GM15510 (cell line): ENCODE data around the gene KIAA0513.

Source experiments
- POLR2A ChIP-seq: IDR thresholded peaks from 3 replicates; pipeline ENCODE4 v1.6.1; 2011; ENCODE audit warnings: borderline replicate concordance; ENCODE audit not compliant: insufficient read length; ENCODE audit errors: extremely low read depth

KIAA0513 gene

GRCh38 chr16:85105475-85105874, 77.9 kb downstream of the KIAA0513 start:
- no peak for TF ChIP-seq POLR2A

GRCh38 chr16:85107083-85107482, 79.5 kb downstream of the KIAA0513 start:
- TF ChIP-seq POLR2A, result no peak

GRCh38 chr16:85107532-85107931, 79.9 kb downstream of the KIAA0513 start:
- no peak for TF ChIP-seq POLR2A

GRCh38 chr16:85110105-85110504, 82.5 kb downstream of the KIAA0513 start:
- no peak for TF ChIP-seq POLR2A

- TF ChIP-seq POLR2A, result no peak
Observed at GRCh38 chr16:85111184-85111583, 83.6 kb downstream of the KIAA0513 start.

- no peak for TF ChIP-seq POLR2A
Observed at GRCh38 chr16:85112364-85112763, 84.8 kb downstream of the KIAA0513 start, which contains the start of gene CIBAR2. CIBAR2 (minus strand) TSS chr16:85112472; CDS start chr16:85112352, 120 bp downstream.

- TF ChIP-seq POLR2A, result no peak
Observed at GRCh38 chr16:85113168-85113733, 85.7 kb downstream of the KIAA0513 start.

- TF ChIP-seq POLR2A, result no peak
Observed at GRCh38 chr16:85113913-85114312, 86.3 kb downstream of the KIAA0513 start.

- TF ChIP-seq POLR2A, result no peak
Observed at GRCh38 chr16:85114909-85115567, 87.4 kb downstream of the KIAA0513 start.

- no peak for TF ChIP-seq POLR2A
Observed at GRCh38 chr16:85117418-85117817, 89.8 kb downstream of the KIAA0513 start.

GRCh38 chr16:85120006-85120340, 92.4 kb downstream of the KIAA0513 start:
- TF ChIP-seq POLR2A, result no peak

GRCh38 chr16:85123891-85124635, 96.5 kb downstream of the KIAA0513 start:
- TF ChIP-seq POLR2A, result no peak

GRCh38 chr16:85124636-85125346, 97.2 kb downstream of the KIAA0513 start:
- no peak for TF ChIP-seq POLR2A

- TF ChIP-seq POLR2A, result no peak
Observed at GRCh38 chr16:85125570-85126393, 98.2 kb downstream of the KIAA0513 start.
